GM19351 (cell line): Measurements from ENCODE around the gene TPGS1.

Source experiments
- ATAC-seq: cut with Tn5 transposase; IDR thresholded peaks from one replicate; pipeline ENCODE4 v1.9.1; 2021; ENCODE audit warnings: mild to moderate bottlenecking, moderate library complexity; ENCODE audit not compliant: unreplicated experiment

The TPGS1 gene

GRCh38 chr19:536031-536880, 29.0 kb downstream of the TPGS1 start:
- ATAC-seq, result no peak

- no peak for ATAC-seq
Measured at GRCh38 chr19:536881-537404, 29.6 kb downstream of the TPGS1 start.

- ATAC-seq, result no peak
Measured at GRCh38 chr19:538641-539428, 31.5 kb downstream of the TPGS1 start.

- no peak for ATAC-seq
Measured at GRCh38 chr19:539429-540030, 32.2 kb downstream of the TPGS1 start.

GRCh38 chr19:540867-541637, 33.8 kb downstream of the TPGS1 start:
- no peak for ATAC-seq

GRCh38 chr19:541699-542098, 34.4 kb downstream of the TPGS1 start:
- no peak for ATAC-seq

GRCh38 chr19:542173-542866, 35.0 kb downstream of the TPGS1 start:
- ATAC-seq, result no peak

GRCh38 chr19:543910-544608, 36.8 kb downstream of the TPGS1 start, which contains the start of gene GZMM:
Gene GZMM (plus strand): TSS chr19:544053. CDS start chr19:544072, 19 bp downstream.
- no peak for ATAC-seq

GRCh38 chr19:547117-547516, 39.8 kb downstream of the TPGS1 start:
- ATAC-seq, result no peak

GRCh38 chr19:547836-548720, 40.8 kb downstream of the TPGS1 start:
- no peak for ATAC-seq

GRCh38 chr19:548886-549830, 41.9 kb downstream of the TPGS1 start:
- no peak for ATAC-seq

GRCh38 chr19:554817-555216, 47.5 kb downstream of the TPGS1 start:
- no peak for ATAC-seq

GRCh38 chr19:555474-555808, 48.1 kb downstream of the TPGS1 start:
- no peak for ATAC-seq

GRCh38 chr19:556611-557382, 49.5 kb downstream of the TPGS1 start:
- ATAC-seq, result no peak

GRCh38 chr19:558770-559439, 51.6 kb downstream of the TPGS1 start:
- ATAC-seq, result no peak

- no peak for ATAC-seq
Measured at GRCh38 chr19:560121-560520, 52.8 kb downstream of the TPGS1 start.
